GM20000 (cell line): ENCODE data around the gene TET3.

Experiments used
- DNase-seq: peaks from one replicate; pipeline ENCODE4 v3.0.0; 2012; ENCODE audit warnings: low spot score
- CTCF ChIP-seq: IDR thresholded peaks from 2 replicates; pipeline ENCODE4 v1.5.1; 2012; ENCODE audit warnings: mild to moderate bottlenecking, control low read depth; ENCODE audit errors: extremely low read depth, missing control alignments

The TET3 gene

GRCh38 chr2:73989972-73990371 lies 5.3 kb downstream of the TET3 start:
- no peak for DNase-seq
- no peak for TF ChIP-seq CTCF

- no peak for TF ChIP-seq CTCF
- no peak for DNase-seq
These were observed 5.8 kb downstream of the TET3 start for GRCh38 chr2:73990531-73990930.

GRCh38 chr2:73992036-73992435 lies 7.3 kb downstream of the TET3 start:
- DNase-seq: no peak
- no peak for TF ChIP-seq CTCF

GRCh38 chr2:73993376-73993775 lies 8.7 kb downstream of the TET3 start:
- DNase-seq: no peak
- TF ChIP-seq CTCF: no peak

GRCh38 chr2:73993778-73994177 lies 9.1 kb downstream of the TET3 start:
- no peak for DNase-seq
- TF ChIP-seq CTCF: no peak

GRCh38 chr2:73994178-73994831 lies 9.6 kb downstream of the TET3 start:
- TF ChIP-seq CTCF: no peak
- no peak for DNase-seq

GRCh38 chr2:73995810-73996209 lies 11.1 kb downstream of the TET3 start:
- no peak for TF ChIP-seq CTCF
- DNase-seq: no peak
